Spinal cord (tissue), 10 donors: ENCODE results near the gene MBNL3. TPM values are rescaled to one million over a fixed set of nuclear protein-coding genes. Genes with fewer than 3 reads are reported as not detected.

Source experiments
- DNase-seq, 6 donors: peaks; one replicate each; pipeline versions ENCODE4 v3.0.0 to v3.0.0-alpha.2; 2013 to 2015; ENCODE audit warnings: low spot score in 6 of 6, low read depth in 4 of 6
- H3K27ac ChIP-seq: one replicate; pipeline ENCODE4 v1.5.1; 2013; ENCODE audit warnings: low read depth, low read length, control low read depth
- H3K27me3 ChIP-seq: one replicate; pipeline ENCODE4 v1.6.1; 2013; ENCODE audit warnings: low read length; ENCODE audit not compliant: control insufficient read depth, insufficient read depth
- H3K36me3 ChIP-seq: one replicate; pipeline ENCODE4 v1.6.1; 2013; ENCODE audit warnings: low read length; ENCODE audit not compliant: control insufficient read depth, insufficient read depth
- H3K4me1 ChIP-seq: one replicate; pipeline ENCODE4 v1.6.1; 2013; ENCODE audit warnings: low read length; ENCODE audit not compliant: control insufficient read depth, insufficient read depth
- H3K4me3 ChIP-seq: one replicate; pipeline ENCODE4 v1.5.1; 2013; ENCODE audit warnings: low read depth, low read length, control low read depth
- H3K9me3 ChIP-seq: one replicate; pipeline ENCODE4 v1.6.1; 2013; ENCODE audit warnings: low read length; ENCODE audit not compliant: control insufficient read depth, insufficient read depth
- WGBS: methylation state at CpG from one replicate; pipeline ENCODE4 v1.1.5; 2013; ENCODE audit warnings: missing lambda C conversion rate; ENCODE audit not compliant: insufficient coverage; 5-methylcytosine and 5-hydroxymethylcytosine counted together
- polyA plus RNA-seq, 2 donors: library from polyadenylated mRNA; unstranded; fragments of 120-200 nt; gene quantifications; one replicate each; pipeline ENCODE4 v1.2.1, GENCODE V29; 2013; ENCODE audit not compliant: insufficient read length in 2 of 2
- total RNA-seq, 2 donors: library from RNA; depleted of rRNA in 1 of 2; stranded (reverse); fragments of 120-200 nt in 1 of 2; fragments of >200 nt in 1 of 2; gene quantifications; one replicate each; pipeline versions ENCODE4 v1.2.3 to v1.2.4, GENCODE V29; 2013 to 2014
- donor health status: healthy.

Gene MBNL3
- total and polyA plus RNA-seq, 4 donors = 2.0 to 12.3 (median 5.9) TPM

- H3K4me3 ChIP-seq = no peak overlapping the region
- H3K27ac ChIP-seq = no peak overlapping the region
- no peaks in the 10 kb centered on the region for H3K36me3 ChIP-seq
- H3K27me3 ChIP-seq = peaks cover 9% of the 10 kb centered on the region
- H3K4me1 ChIP-seq = no peaks in the 10 kb centered on the region
- WGBS = 43% methylated on average over 1 of the region's 2 CpGs
- no peaks in the 10 kb centered on the region for H3K9me3 ChIP-seq
- no peak for DNase-seq
Observed at GRCh38 chrX:132369617-132370326, 119.1 kb downstream of the MBNL3 start.

- Histone ChIP-seq H3K27me3 (peaks cover 6% of the 10 kb centered on the region), H3K36me3 (no peaks in the 10 kb centered on the region)
- DNase-seq = no peak
Observed at GRCh38 chrX:132367984-132368383, 120.9 kb downstream of the MBNL3 start.

GRCh38 chrX:132367314-132367713 lies 121.5 kb downstream of the MBNL3 start:
- H3K4me1 ChIP-seq = no peaks in the 10 kb centered on the region
- no peak overlapping the region for H3K4me3 ChIP-seq
- no CpG with 5 or more reads among the region's 1 CpG for WGBS
- no peak overlapping the region for H3K27ac ChIP-seq
- H3K9me3 ChIP-seq = no peaks in the 10 kb centered on the region
- no peaks in the 10 kb centered on the region for H3K36me3 ChIP-seq
- peaks cover 6% of the 10 kb centered on the region for H3K27me3 ChIP-seq
- DNase-seq = no peak

More at GRCh38 chrX:132367984-132368383, 120.9 kb downstream of the MBNL3 start:
- Histone ChIP-seq H3K9me3 (no peaks in the 10 kb centered on the region), H3K4me1 (no peaks in the 10 kb centered on the region), H3K4me3 (no peak overlapping the region), H3K27ac (no peak overlapping the region)

GRCh38 chrX:132365490-132365889 lies 123.3 kb downstream of the MBNL3 start:
- Histone ChIP-seq H3K36me3 (no peaks in the 10 kb centered on the region), H3K27me3 (peaks cover 3% of the 10 kb centered on the region), H3K9me3 (peaks cover 1% of the 10 kb centered on the region), H3K4me3 (no peak overlapping the region), H3K27ac (no peak overlapping the region), H3K4me1 (no peaks in the 10 kb centered on the region)
- no peak for DNase-seq

- H3K4me1 ChIP-seq = no peaks in the 10 kb centered on the region
- H3K4me3 ChIP-seq = no peak overlapping the region
- no peak overlapping the region for H3K27ac ChIP-seq
- H3K9me3 ChIP-seq = peaks cover 1% of the 10 kb centered on the region
- no peak for DNase-seq
- H3K36me3 ChIP-seq = no peaks in the 10 kb centered on the region
- WGBS = 68% methylated on average over 2 of the region's 3 CpGs
- no peaks in the 10 kb centered on the region for H3K27me3 ChIP-seq
Observed at GRCh38 chrX:132364313-132364712, 124.5 kb downstream of the MBNL3 start.

GRCh38 chrX:132353430-132353829 lies 135.4 kb downstream of the MBNL3 start:
- no peaks in the 10 kb centered on the region for H3K36me3 ChIP-seq
- no peak for DNase-seq
- H3K9me3 ChIP-seq = no peaks in the 10 kb centered on the region
- WGBS = no CpG with 5 or more reads among the region's 5 CpGs
- H3K4me1 ChIP-seq = no peaks in the 10 kb centered on the region
- no peaks in the 10 kb centered on the region for H3K27me3 ChIP-seq
- no peak overlapping the region for H3K4me3 ChIP-seq
- H3K27ac ChIP-seq = no peak overlapping the region

GRCh38 chrX:132336172-132336571 lies 152.7 kb downstream of the MBNL3 start:
- H3K9me3 ChIP-seq = no peaks in the 10 kb centered on the region
- H3K27me3 ChIP-seq = no peaks in the 10 kb centered on the region
- DNase-seq = no peak
- H3K27ac ChIP-seq = no peak overlapping the region
- WGBS = 100% methylated on average over 1 of the region's 2 CpGs
- no peak overlapping the region for H3K4me3 ChIP-seq
- no peaks in the 10 kb centered on the region for H3K4me1 ChIP-seq
- no peaks in the 10 kb centered on the region for H3K36me3 ChIP-seq

- DNase-seq = no peak
- Histone ChIP-seq H3K4me3 (no peak overlapping the region), H3K36me3 (no peaks in the 10 kb centered on the region), H3K27ac (no peak overlapping the region), H3K27me3 (peaks cover 2% of the 10 kb centered on the region), H3K9me3 (no peaks in the 10 kb centered on the region), H3K4me1 (no peaks in the 10 kb centered on the region)
- 80% methylated on average over 2 of the region's 4 CpGs for WGBS
Observed at GRCh38 chrX:132333351-132333750, 155.5 kb downstream of the MBNL3 start.

GRCh38 chrX:132331532-132331931 lies 157.3 kb downstream of the MBNL3 start:
- H3K27ac ChIP-seq = no peak overlapping the region
- H3K27me3 ChIP-seq = peaks cover 2% of the 10 kb centered on the region
- H3K4me1 ChIP-seq = no peaks in the 10 kb centered on the region
- H3K36me3 ChIP-seq = no peaks in the 10 kb centered on the region
- no peaks in the 10 kb centered on the region for H3K9me3 ChIP-seq
- H3K4me3 ChIP-seq = no peak overlapping the region
- DNase-seq = peak in 1 of 6 donors; percentile 0
- WGBS = no CpG with 5 or more reads among the region's 3 CpGs

- Histone ChIP-seq H3K9me3 (no peaks in the 10 kb centered on the region), H3K27me3 (peaks cover 2% of the 10 kb centered on the region)
Observed at GRCh38 chrX:132331000-132331399, 157.8 kb downstream of the MBNL3 start.

More at GRCh38 chrX:132331000-132331399, 157.8 kb downstream of the MBNL3 start:
- Histone ChIP-seq H3K36me3 (no peaks in the 10 kb centered on the region), H3K4me1 (no peaks in the 10 kb centered on the region), H3K27ac (no peak overlapping the region), H3K4me3 (no peak overlapping the region)
- no peak for DNase-seq
